Measurements from ENCODE around the gene CDKN2B-AS1.
A peak's percentile ranks its signal among the peaks of the same experiment; 100 is the strongest.

CDKN2B-AS1 gene

GRCh38 chr9:22084336-22085035 lies 89.9 kb downstream of the CDKN2B-AS1 start:
- no peak for DNase-seq

GRCh38 chr9:22088053-22088716 lies 93.6 kb downstream of the CDKN2B-AS1 start:
- DNase-seq, result no peak

- DNase-seq, result no peak
Measured at GRCh38 chr9:22088717-22089061, 94.1 kb downstream of the CDKN2B-AS1 start.

- no peak for DNase-seq
Measured at GRCh38 chr9:22097707-22098106, 103.1 kb downstream of the CDKN2B-AS1 start.

- DNase-seq, result peak in 1 of 56 donors; percentile 8
Measured at GRCh38 chr9:22098643-22099332, 104.2 kb downstream of the CDKN2B-AS1 start.

- no peak for DNase-seq
Measured at GRCh38 chr9:22100626-22101025, 106.0 kb downstream of the CDKN2B-AS1 start.

GRCh38 chr9:22102146-22103053 lies 107.8 kb downstream of the CDKN2B-AS1 start:
- no peak for DNase-seq

- no peak for DNase-seq
Measured at GRCh38 chr9:22103685-22104575, 109.3 kb downstream of the CDKN2B-AS1 start.

- no peak for DNase-seq
Measured at GRCh38 chr9:22105005-22105722, 110.6 kb downstream of the CDKN2B-AS1 start.

GRCh38 chr9:22107202-22108045 lies 112.8 kb downstream of the CDKN2B-AS1 start:
- DNase-seq, result no peak

GRCh38 chr9:22108581-22109370 lies 114.2 kb downstream of the CDKN2B-AS1 start:
- no peak for DNase-seq

GRCh38 chr9:22111176-22111953 lies 116.8 kb downstream of the CDKN2B-AS1 start:
- no peak for DNase-seq

GRCh38 chr9:22111954-22112247 lies 117.3 kb downstream of the CDKN2B-AS1 start:
- DNase-seq, result no peak

GRCh38 chr9:22112870-22113821 lies 118.6 kb downstream of the CDKN2B-AS1 start:
- DNase-seq, result no peak

- no peak for DNase-seq
Measured at GRCh38 chr9:22114956-22115355, 120.4 kb downstream of the CDKN2B-AS1 start.

- no peak for DNase-seq
Measured at GRCh38 chr9:22116758-22117157, 122.2 kb downstream of the CDKN2B-AS1 start.
